HepG2 (cell line): ENCODE data around the gene TFRC.
"Not testable (repeated sequence)": the region's sequence is repeated elsewhere in the genome, so short reads cannot be mapped to it uniquely, and the experiment has no call there.

ENCODE experiments used
- EZH2 ChIP-seq: conservative IDR thresholded peaks from 2 replicates; pipeline ENCODE4 v1.6.1; 2012; ENCODE audit warnings: mild to moderate bottlenecking, low read depth, low read length, moderate library complexity
- HOXA7 ChIP-seq: sonication (generic); formaldehyde crosslinking; IDR thresholded peaks from 2 replicates; pipeline ENCODE4 v1.8.1; 2022; ENCODE audit warnings: mild to moderate bottlenecking, missing genetic modification reagents, moderate library complexity
- JUND ChIP-seq: sonication (generic); formaldehyde crosslinking; IDR thresholded peaks from 2 replicates; pipeline ENCODE4 v1.8.0; 2022; ENCODE audit warnings: mild to moderate bottlenecking, missing genetic modification reagents
- NFE2L2 ChIP-seq: fragments of 150-350 bp; IDR thresholded peaks from 2 replicates; pipeline ENCODE4 v1.6.1; 2014; ENCODE audit warnings: low read length
- ONECUT2 ChIP-seq: sonication (generic); formaldehyde crosslinking; IDR thresholded peaks from 2 replicates; pipeline ENCODE4 v1.4.0; 2020; ENCODE audit warnings: missing genetic modification reagents
- PRDM10 ChIP-seq: sonication (generic); formaldehyde crosslinking; IDR thresholded peaks from 2 replicates; pipeline ENCODE4 v1.4.0; 2020; ENCODE audit warnings: low read depth, missing genetic modification reagents
- RAD21 ChIP-seq: fragments of 450-650 bp; formaldehyde crosslinking; IDR thresholded peaks from 2 replicates; pipeline ENCODE4 v1.5.0; 2020; ENCODE audit warnings: mild to moderate bottlenecking
- RXRA ChIP-seq: sonication (generic); formaldehyde crosslinking; IDR thresholded peaks from 2 replicates; pipeline ENCODE4 v1.5.1; 2020; ENCODE audit warnings: missing genetic modification reagents
- SMAD9 ChIP-seq: sonication (generic); formaldehyde crosslinking; IDR thresholded peaks from 2 replicates; pipeline ENCODE4 v1.5.1; 2020; ENCODE audit warnings: mild to moderate bottlenecking, missing genetic modification reagents
- TF ChIP-seq, protein P1 (sequence below): sonication (generic); formaldehyde crosslinking; IDR thresholded peaks from 2 replicates; pipeline ENCODE4 v1.4.0; 2020; ENCODE audit warnings: missing genetic modification reagents
- TF ChIP-seq, protein P2 (sequence below), 2 experiments: sonication (generic) in 1 of 2; formaldehyde crosslinking in 1 of 2; IDR thresholded peaks; 2 replicates each; pipeline versions ENCODE4 v1.4.0 to v1.6.1; 2016 to 2020; ENCODE audit warnings: borderline replicate concordance in 1 of 2, low read depth in 1 of 2, mild to moderate bottlenecking in 1 of 2, missing genetic modification reagents in 1 of 2
- TF ChIP-seq, protein P3 (sequence below): sonication (generic); formaldehyde crosslinking; IDR thresholded peaks from 2 replicates; pipeline ENCODE4 v1.5.0; 2020; ENCODE audit warnings: mild to moderate bottlenecking, missing genetic modification reagents
- TF ChIP-seq, protein P4 (sequence below): sonication (generic); formaldehyde crosslinking; IDR thresholded peaks from 2 replicates; pipeline ENCODE4 v1.5.0; 2020; ENCODE audit warnings: mild to moderate bottlenecking, missing genetic modification reagents, moderate library complexity
- TF ChIP-seq, protein P5 (sequence below): sonication (generic); formaldehyde crosslinking; IDR thresholded peaks from 2 replicates; pipeline ENCODE4 v1.5.1; 2020; ENCODE audit warnings: missing genetic modification reagents, mild to moderate bottlenecking, borderline replicate concordance

GRCh38 chr3:196004359-196005052 is 77.4 kb downstream of the TFRC start:
- TF ChIP-seq, protein P1, sequence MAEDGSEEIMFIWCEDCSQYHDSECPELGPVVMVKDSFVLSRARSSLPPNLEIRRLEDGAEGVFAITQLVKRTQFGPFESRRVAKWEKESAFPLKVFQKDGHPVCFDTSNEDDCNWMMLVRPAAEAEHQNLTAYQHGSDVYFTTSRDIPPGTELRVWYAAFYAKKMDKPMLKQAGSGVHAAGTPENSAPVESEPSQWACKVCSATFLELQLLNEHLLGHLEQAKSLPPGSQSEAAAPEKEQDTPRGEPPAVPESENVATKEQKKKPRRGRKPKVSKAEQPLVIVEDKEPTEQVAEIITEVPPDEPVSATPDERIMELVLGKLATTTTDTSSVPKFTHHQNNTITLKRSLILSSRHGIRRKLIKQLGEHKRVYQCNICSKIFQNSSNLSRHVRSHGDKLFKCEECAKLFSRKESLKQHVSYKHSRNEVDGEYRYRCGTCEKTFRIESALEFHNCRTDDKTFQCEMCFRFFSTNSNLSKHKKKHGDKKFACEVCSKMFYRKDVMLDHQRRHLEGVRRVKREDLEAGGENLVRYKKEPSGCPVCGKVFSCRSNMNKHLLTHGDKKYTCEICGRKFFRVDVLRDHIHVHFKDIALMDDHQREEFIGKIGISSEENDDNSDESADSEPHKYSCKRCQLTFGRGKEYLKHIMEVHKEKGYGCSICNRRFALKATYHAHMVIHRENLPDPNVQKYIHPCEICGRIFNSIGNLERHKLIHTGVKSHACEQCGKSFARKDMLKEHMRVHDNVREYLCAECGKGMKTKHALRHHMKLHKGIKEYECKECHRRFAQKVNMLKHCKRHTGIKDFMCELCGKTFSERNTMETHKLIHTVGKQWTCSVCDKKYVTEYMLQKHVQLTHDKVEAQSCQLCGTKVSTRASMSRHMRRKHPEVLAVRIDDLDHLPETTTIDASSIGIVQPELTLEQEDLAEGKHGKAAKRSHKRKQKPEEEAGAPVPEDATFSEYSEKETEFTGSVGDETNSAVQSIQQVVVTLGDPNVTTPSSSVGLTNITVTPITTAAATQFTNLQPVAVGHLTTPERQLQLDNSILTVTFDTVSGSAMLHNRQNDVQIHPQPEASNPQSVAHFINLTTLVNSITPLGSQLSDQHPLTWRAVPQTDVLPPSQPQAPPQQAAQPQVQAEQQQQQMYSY (CRISPR knock-in tag) = not testable (repeated sequence)
- not testable (repeated sequence) for TF ChIP-seq EZH2; NFE2L2; JUND (CRISPR knock-in tag); RXRA (CRISPR knock-in tag); SMAD9 (CRISPR knock-in tag); RAD21 (CRISPR knock-in tag); PRDM10; ONECUT2 (CRISPR knock-in tag); HOXA7
- TF ChIP-seq, protein P2, sequence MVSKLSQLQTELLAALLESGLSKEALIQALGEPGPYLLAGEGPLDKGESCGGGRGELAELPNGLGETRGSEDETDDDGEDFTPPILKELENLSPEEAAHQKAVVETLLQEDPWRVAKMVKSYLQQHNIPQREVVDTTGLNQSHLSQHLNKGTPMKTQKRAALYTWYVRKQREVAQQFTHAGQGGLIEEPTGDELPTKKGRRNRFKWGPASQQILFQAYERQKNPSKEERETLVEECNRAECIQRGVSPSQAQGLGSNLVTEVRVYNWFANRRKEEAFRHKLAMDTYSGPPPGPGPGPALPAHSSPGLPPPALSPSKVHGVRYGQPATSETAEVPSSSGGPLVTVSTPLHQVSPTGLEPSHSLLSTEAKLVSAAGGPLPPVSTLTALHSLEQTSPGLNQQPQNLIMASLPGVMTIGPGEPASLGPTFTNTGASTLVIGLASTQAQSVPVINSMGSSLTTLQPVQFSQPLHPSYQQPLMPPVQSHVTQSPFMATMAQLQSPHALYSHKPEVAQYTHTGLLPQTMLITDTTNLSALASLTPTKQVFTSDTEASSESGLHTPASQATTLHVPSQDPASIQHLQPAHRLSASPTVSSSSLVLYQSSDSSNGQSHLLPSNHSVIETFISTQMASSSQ (IDR thresholded peaks at IDR 0.05; ENCODE audit: low read depth) = not testable (repeated sequence)
- TF ChIP-seq, protein P2 (CRISPR knock-in tag; IDR thresholded peaks at IDR 0.05; ENCODE audit: borderline replicate concordance) = not testable (repeated sequence)
- TF ChIP-seq, protein P3, sequence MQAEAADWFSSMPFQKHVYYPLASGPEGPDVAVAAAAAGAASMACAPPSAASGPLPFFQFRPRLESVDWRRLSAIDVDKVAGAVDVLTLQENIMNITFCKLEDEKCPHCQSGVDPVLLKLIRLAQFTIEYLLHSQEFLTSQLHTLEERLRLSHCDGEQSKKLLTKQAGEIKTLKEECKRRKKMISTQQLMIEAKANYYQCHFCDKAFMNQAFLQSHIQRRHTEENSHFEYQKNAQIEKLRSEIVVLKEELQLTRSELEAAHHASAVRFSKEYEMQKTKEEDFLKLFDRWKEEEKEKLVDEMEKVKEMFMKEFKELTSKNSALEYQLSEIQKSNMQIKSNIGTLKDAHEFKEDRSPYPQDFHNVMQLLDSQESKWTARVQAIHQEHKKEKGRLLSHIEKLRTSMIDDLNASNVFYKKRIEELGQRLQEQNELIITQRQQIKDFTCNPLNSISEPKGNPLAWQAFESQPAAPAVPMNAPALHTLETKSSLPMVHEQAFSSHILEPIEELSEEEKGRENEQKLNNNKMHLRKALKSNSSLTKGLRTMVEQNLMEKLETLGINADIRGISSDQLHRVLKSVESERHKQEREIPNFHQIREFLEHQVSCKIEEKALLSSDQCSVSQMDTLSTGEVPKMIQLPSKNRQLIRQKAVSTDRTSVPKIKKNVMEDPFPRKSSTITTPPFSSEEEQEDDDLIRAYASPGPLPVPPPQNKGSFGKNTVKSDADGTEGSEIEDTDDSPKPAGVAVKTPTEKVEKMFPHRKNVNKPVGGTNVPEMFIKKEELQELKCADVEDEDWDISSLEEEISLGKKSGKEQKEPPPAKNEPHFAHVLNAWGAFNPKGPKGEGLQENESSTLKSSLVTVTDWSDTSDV (CRISPR knock-in tag) = not testable (repeated sequence)
- TF ChIP-seq, protein P4, sequence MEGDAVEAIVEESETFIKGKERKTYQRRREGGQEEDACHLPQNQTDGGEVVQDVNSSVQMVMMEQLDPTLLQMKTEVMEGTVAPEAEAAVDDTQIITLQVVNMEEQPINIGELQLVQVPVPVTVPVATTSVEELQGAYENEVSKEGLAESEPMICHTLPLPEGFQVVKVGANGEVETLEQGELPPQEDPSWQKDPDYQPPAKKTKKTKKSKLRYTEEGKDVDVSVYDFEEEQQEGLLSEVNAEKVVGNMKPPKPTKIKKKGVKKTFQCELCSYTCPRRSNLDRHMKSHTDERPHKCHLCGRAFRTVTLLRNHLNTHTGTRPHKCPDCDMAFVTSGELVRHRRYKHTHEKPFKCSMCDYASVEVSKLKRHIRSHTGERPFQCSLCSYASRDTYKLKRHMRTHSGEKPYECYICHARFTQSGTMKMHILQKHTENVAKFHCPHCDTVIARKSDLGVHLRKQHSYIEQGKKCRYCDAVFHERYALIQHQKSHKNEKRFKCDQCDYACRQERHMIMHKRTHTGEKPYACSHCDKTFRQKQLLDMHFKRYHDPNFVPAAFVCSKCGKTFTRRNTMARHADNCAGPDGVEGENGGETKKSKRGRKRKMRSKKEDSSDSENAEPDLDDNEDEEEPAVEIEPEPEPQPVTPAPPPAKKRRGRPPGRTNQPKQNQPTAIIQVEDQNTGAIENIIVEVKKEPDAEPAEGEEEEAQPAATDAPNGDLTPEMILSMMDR (CRISPR knock-in tag) = not testable (repeated sequence)
- TF ChIP-seq, protein P5, sequence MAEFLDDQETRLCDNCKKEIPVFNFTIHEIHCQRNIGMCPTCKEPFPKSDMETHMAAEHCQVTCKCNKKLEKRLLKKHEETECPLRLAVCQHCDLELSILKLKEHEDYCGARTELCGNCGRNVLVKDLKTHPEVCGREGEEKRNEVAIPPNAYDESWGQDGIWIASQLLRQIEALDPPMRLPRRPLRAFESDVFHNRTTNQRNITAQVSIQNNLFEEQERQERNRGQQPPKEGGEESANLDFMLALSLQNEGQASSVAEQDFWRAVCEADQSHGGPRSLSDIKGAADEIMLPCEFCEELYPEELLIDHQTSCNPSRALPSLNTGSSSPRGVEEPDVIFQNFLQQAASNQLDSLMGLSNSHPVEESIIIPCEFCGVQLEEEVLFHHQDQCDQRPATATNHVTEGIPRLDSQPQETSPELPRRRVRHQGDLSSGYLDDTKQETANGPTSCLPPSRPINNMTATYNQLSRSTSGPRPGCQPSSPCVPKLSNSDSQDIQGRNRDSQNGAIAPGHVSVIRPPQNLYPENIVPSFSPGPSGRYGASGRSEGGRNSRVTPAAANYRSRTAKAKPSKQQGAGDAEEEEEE (CRISPR knock-in tag) = not testable (repeated sequence)
